IPS-15b (cell line): ENCODE results near the gene PRPF18.

Experiments
- H3K27me3 ChIP-seq: one replicate; pipeline ENCODE4 v1.6.1; 2013; ENCODE audit warnings: low read length; ENCODE audit not compliant: control insufficient read depth, insufficient read depth
- H3K36me3 ChIP-seq: one replicate; pipeline ENCODE4 v1.6.1; 2013; ENCODE audit warnings: low read length; ENCODE audit not compliant: control insufficient read depth, insufficient read depth
- H3K4me1 ChIP-seq: one replicate; pipeline ENCODE4 v1.6.1; 2013; ENCODE audit warnings: mild to moderate bottlenecking, low read length; ENCODE audit not compliant: control insufficient read depth, insufficient read depth
- H3K4me3 ChIP-seq: one replicate; pipeline ENCODE4 v1.5.1; 2013; ENCODE audit warnings: low read depth, low read length
- H3K9ac ChIP-seq: one replicate; pipeline ENCODE4 v1.6.1; 2013; ENCODE audit warnings: low read depth, mild to moderate bottlenecking, low read length
- H3K9me3 ChIP-seq: one replicate; pipeline ENCODE4 v1.6.1; 2013; ENCODE audit warnings: mild to moderate bottlenecking, low read length; ENCODE audit not compliant: control insufficient read depth, insufficient read depth

The PRPF18 gene

GRCh38 chr10:13674645-13675588 is 88.2 kb downstream of the PRPF18 start:
- Histone ChIP-seq H3K4me1 (peaks cover 20% of the 10 kb centered on the region), H3K9me3 (no peaks in the 10 kb centered on the region), H3K9ac (no peak overlapping the region), H3K36me3 (no peaks in the 10 kb centered on the region), H3K4me3 (no peak overlapping the region), H3K27me3 (no peaks in the 10 kb centered on the region)

- H3K27me3 ChIP-seq = no peaks in the 10 kb centered on the region
- H3K4me1 ChIP-seq = peaks cover 2% of the 10 kb centered on the region
- no peaks in the 10 kb centered on the region for H3K9me3 ChIP-seq
- no peaks in the 10 kb centered on the region for H3K36me3 ChIP-seq
- no peak overlapping the region for H3K9ac ChIP-seq
- H3K4me3 ChIP-seq = no peak overlapping the region
Measured at GRCh38 chr10:13678101-13678843, 91.5 kb downstream of the PRPF18 start.
